T-helper 22 cell (primary cell): ENCODE measurements around the gene NBDY.
A peak's percentile ranks its signal among the peaks of the same experiment; 100 is the strongest.
"Not testable (repeated sequence)": the region's sequence is repeated elsewhere in the genome, so short reads cannot be mapped to it uniquely, and the experiment has no call there.

Experiments used
- DNase-seq: peaks from one replicate; pipeline ENCODE4 v3.0.0-alpha.2; 2020; ENCODE audit warnings: low read depth

The NBDY gene

GRCh38 chrX:56800801-56801200, 71.8 kb downstream of the NBDY start:
- peak; percentile 47 for DNase-seq

GRCh38 chrX:56802428-56802827, 73.4 kb downstream of the NBDY start:
- DNase-seq, result no peak

GRCh38 chrX:56802921-56803849, 74.1 kb downstream of the NBDY start:
- DNase-seq, result peak; percentile 52

GRCh38 chrX:56803850-56804681, 75.0 kb downstream of the NBDY start:
- no peak for DNase-seq

DNA sequence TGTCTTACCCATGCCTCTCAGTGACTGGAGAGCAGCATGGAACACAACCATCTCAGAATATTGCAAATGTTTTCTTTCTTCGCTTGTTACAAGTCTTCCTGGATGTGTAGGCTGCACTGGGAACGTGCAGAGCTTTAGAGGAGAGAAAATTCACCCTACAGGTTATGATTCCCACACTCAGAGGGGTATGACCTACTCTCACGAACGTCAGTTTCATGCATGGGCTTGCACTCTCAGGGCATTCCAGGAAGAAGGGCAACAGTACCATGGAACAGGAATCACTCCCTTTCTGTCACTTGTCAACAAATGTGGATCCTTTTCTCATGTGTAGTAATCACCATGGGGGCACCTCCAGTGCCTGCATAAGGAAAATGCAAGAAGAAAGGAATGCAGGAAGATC, 75.8 kb downstream of the NBDY start:
- no peak for DNase-seq

GRCh38 chrX:56805399-56805798, 76.4 kb downstream of the NBDY start:
- no peak for DNase-seq

DNA sequence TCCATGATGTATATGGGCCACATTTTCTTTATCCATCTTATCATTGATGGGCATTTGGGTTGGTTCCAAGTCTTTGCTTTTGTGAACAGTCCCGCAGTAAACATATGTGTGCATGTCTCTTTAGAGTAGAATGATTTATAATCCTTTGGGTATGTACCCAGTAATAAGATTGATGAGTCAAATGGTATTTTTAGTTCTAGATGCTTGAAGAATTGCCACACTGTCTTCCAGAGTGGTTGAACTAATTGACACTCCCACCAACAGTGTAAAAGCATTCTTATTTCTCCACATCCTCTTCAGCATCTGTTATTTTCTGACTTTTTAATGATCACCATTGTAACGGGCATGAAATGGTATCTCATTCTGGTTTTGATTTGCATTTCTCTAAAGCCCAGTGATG, 77.1 kb downstream of the NBDY start:
- DNase-seq, result not testable (repeated sequence)

DNA sequence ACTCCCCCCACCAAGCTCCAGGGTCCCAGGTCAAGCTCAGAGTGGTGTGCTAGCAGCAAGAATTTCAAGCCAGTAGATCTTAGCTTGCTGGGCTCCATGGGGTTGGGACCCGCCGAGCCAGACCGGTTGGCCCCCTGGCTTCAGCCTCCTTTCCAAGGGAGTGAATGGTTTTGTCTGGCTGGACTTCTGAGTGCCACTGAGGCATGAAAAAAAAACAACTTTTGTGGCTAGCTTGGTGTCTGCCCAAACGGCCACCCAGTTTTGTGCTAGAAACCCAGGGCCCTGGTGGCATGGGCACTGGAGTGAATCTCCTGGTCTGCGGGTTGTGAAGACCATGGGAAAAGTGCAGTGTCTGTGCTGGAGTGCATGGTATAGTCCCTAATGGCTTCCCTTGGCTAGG, 82.6 kb downstream of the NBDY start:
- no peak for DNase-seq

GRCh38 chrX:56812515-56813105, 83.6 kb downstream of the NBDY start:
- DNase-seq, result no peak

GRCh38 chrX:56813318-56813837, 84.3 kb downstream of the NBDY start:
- peak; percentile 60 for DNase-seq

- no peak for DNase-seq
Measured at GRCh38 chrX:56817179-56817578, 88.1 kb downstream of the NBDY start.

GRCh38 chrX:56826020-56826419, 97.0 kb downstream of the NBDY start:
- DNase-seq, result no peak

GRCh38 chrX:56833626-56834025, 104.6 kb downstream of the NBDY start:
- no peak for DNase-seq

- no peak for DNase-seq
Measured at GRCh38 chrX:56853436-56853835, 124.4 kb downstream of the NBDY start.

DNA sequence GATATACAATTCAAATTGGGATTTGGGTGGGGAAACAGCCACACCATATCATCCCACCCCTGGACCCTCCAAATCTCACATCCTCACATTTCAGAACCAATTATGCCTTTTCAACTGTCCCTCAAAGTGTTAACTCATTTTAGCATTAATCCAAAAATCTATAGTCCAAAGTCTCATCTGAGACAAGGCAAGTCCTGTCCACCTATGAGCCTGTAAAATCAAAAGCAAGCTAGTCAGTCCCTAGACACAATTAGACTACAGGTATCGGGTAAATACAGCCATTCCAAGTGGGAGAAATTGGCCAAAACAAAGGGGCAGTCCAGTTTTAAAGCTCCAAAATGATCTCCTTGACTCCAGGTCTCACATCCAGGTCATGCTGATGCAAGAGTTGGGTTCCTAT, 128.0 kb downstream of the NBDY start:
- DNase-seq, result no peak

DNA sequence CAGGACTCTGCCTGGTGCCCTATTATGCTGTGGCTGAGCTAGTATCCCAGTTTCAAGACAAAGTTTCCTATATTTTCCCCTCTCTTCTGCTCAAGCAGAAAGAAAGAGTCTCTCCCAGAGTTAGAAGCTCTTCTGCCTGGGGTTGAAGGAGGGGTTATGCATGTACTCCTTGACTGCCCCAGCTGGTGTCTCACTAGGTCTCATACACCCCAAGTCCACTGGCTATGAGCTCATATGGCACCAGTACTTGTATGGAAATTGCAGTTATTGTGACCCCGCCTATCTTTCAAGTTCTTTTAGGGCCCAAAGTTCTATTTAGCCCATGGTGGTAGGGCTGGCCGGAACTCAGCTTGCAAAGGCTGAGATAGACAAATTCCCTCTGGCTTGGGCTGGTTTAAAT, 131.8 kb downstream of the NBDY start:
- no peak for DNase-seq
